WTC11 (cell line): ENCODE results near the gene PPME1. TPM values are rescaled to one million over a fixed set of nuclear protein-coding genes. Genes with fewer than 3 reads are reported as not detected.

Experiments used
- ATAC-seq: fragments of 200-7000 bp; cut with Tn5 transposase; 2 replicates; pipeline ENCODE4 v1.10.0; 2021; ENCODE audit warnings: mild to moderate bottlenecking, moderate library complexity
- CTCF ChIA-PET: fragments of 300-600 bp; sonication (Branson Sonifier 250); formaldehyde crosslinking; loops from one replicate; lab custom pipeline; 2021; ENCODE audit warnings: antibody characterized with exemption; lab: Charles Lee
- POLR2A ChIA-PET: fragments of 350-600 bp; sonication (Branson Sonifier 250); formaldehyde crosslinking; loops from one replicate; lab custom pipeline; 2021; ENCODE audit warnings: antibody characterized with exemption; lab: Charles Lee
- DNase-seq: peaks from one replicate; pipeline ENCODE4 v3.0.0; 2021; ENCODE audit warnings: low spot score
- H3K27ac Mint-ChIP-seq: 2 replicates; pipeline ENCODE4 v1.8.0; 2021; ENCODE audit warnings: mixed read lengths
- H3K27me3 Mint-ChIP-seq: 2 replicates; pipeline ENCODE4 v1.8.0; 2021; ENCODE audit warnings: low read depth, mild to moderate bottlenecking, moderate library complexity, mixed read lengths
- H3K36me3 Mint-ChIP-seq: 2 replicates; pipeline ENCODE4 v1.8.0; 2021; ENCODE audit warnings: mixed read lengths
- H3K4me1 Mint-ChIP-seq: 2 replicates; pipeline ENCODE4 v1.8.0; 2022; ENCODE audit warnings: mixed read lengths
- H3K4me3 Mint-ChIP-seq: 2 replicates; pipeline ENCODE4 v1.8.0; 2021; ENCODE audit warnings: mild to moderate bottlenecking, moderate library complexity, mixed read lengths
- H3K9me3 Mint-ChIP-seq: 2 replicates; pipeline ENCODE4 v1.8.0; 2021; ENCODE audit warnings: mixed read lengths
- AFF4 ChIP-seq: sonication (generic); formaldehyde crosslinking; IDR thresholded peaks from 2 replicates; pipeline ENCODE4 v1.8.1; 2023; ENCODE audit warnings: mild to moderate bottlenecking, missing genetic modification reagents, borderline replicate concordance
- ATF3 ChIP-seq: sonication (generic); formaldehyde crosslinking; conservative IDR thresholded peaks from 2 replicates; pipeline ENCODE4 v1.8.1; 2022; ENCODE audit warnings: mild to moderate bottlenecking, missing genetic modification reagents
- CREM ChIP-seq: sonication (generic); formaldehyde crosslinking; IDR thresholded peaks from 2 replicates; pipeline ENCODE4 v1.8.1; 2022; ENCODE audit warnings: mild to moderate bottlenecking, missing genetic modification reagents, moderate library complexity
- E2F4 ChIP-seq: sonication (generic); formaldehyde crosslinking; IDR thresholded peaks from 2 replicates; pipeline ENCODE4 v1.8.1; 2022; ENCODE audit warnings: low read depth, mild to moderate bottlenecking, moderate library complexity, missing genetic modification reagents, borderline replicate concordance
- ELF4 ChIP-seq: sonication (generic); formaldehyde crosslinking; IDR thresholded peaks from 2 replicates; pipeline ENCODE4 v1.8.1; 2022; ENCODE audit warnings: low read depth, mild to moderate bottlenecking, moderate library complexity, missing genetic modification reagents
- EMX1 ChIP-seq: fragments of 250-450 bp; sonication (Bioruptor Pico); IDR thresholded peaks from 2 replicates; pipeline ENCODE4 v1.8.0; 2021; ENCODE audit warnings: mild to moderate bottlenecking
- ESRRA ChIP-seq: sonication (generic); formaldehyde crosslinking; IDR thresholded peaks from 2 replicates; pipeline ENCODE4 v1.8.1; 2022; ENCODE audit warnings: mild to moderate bottlenecking, missing genetic modification reagents, borderline replicate concordance
- HMGA2 ChIP-seq: fragments of 250-450 bp; sonication (Bioruptor Pico); IDR thresholded peaks from 2 replicates; pipeline ENCODE4 v1.4.0; 2021; ENCODE audit warnings: mild to moderate bottlenecking, moderate library complexity
- IRF1 ChIP-seq: sonication (generic); formaldehyde crosslinking; IDR thresholded peaks from 2 replicates; pipeline ENCODE4 v1.8.0; 2023; ENCODE audit warnings: missing genetic modification reagents
- IRF2 ChIP-seq: sonication (generic); formaldehyde crosslinking; IDR thresholded peaks from 2 replicates; pipeline ENCODE4 v1.8.0; 2022; ENCODE audit warnings: low read depth, missing genetic modification reagents, borderline replicate concordance
- JAZF1 ChIP-seq: fragments of 250-450 bp; sonication (Bioruptor Pico); IDR thresholded peaks from 2 replicates; pipeline ENCODE4 v1.9.0; 2021; ENCODE audit warnings: moderate library complexity, mild to moderate bottlenecking, inconsistent platforms
- KAT7 ChIP-seq: sonication (generic); formaldehyde crosslinking; IDR thresholded peaks from 2 replicates; pipeline ENCODE4 v1.8.1; 2023; ENCODE audit warnings: missing genetic modification reagents, mild to moderate bottlenecking, borderline replicate concordance
- MXD4 ChIP-seq: fragments of 250-450 bp; sonication (Bioruptor Pico); IDR thresholded peaks from 2 replicates; pipeline ENCODE4 v1.8.0; 2021; ENCODE audit warnings: mild to moderate bottlenecking, moderate library complexity, borderline replicate concordance
- NFATC4 ChIP-seq: fragments of 250-450 bp; sonication (Bioruptor Pico); IDR thresholded peaks from 2 replicates; pipeline ENCODE4 v1.9.0; 2021; ENCODE audit warnings: mild to moderate bottlenecking
- PRRX2 ChIP-seq: fragments of 250-450 bp; sonication (Bioruptor Pico); IDR thresholded peaks from 2 replicates; pipeline ENCODE4 v1.8.0; 2021; ENCODE audit warnings: mild to moderate bottlenecking
- RORB ChIP-seq: fragments of 250-450 bp; sonication (Bioruptor Pico); IDR thresholded peaks from 2 replicates; pipeline ENCODE4 v1.9.0; 2021; ENCODE audit warnings: mild to moderate bottlenecking
- SOX15 ChIP-seq: fragments of 250-450 bp; sonication (Bioruptor Pico); IDR thresholded peaks from 2 replicates; pipeline ENCODE4 v1.9.0; 2021; ENCODE audit warnings: mild to moderate bottlenecking
- TEAD4 ChIP-seq: sonication (generic); formaldehyde crosslinking; IDR thresholded peaks from 2 replicates; pipeline ENCODE4 v1.8.0; 2022; ENCODE audit warnings: mild to moderate bottlenecking, missing genetic modification reagents
- USF2 ChIP-seq: sonication (generic); formaldehyde crosslinking; IDR thresholded peaks from 2 replicates; pipeline ENCODE4 v1.8.1; 2023; ENCODE audit warnings: mild to moderate bottlenecking, missing genetic modification reagents, moderate library complexity
- ZBTB21 ChIP-seq: sonication (generic); formaldehyde crosslinking; IDR thresholded peaks from 2 replicates; pipeline ENCODE4 v1.8.1; 2023; ENCODE audit warnings: mild to moderate bottlenecking, missing genetic modification reagents, borderline replicate concordance
- ZMAT4 ChIP-seq: fragments of 250-450 bp; sonication (Bioruptor Pico); IDR thresholded peaks from 2 replicates; pipeline ENCODE4 v1.9.0; 2021; ENCODE audit warnings: mild to moderate bottlenecking
- ZNF219 ChIP-seq: sonication (generic); formaldehyde crosslinking; IDR thresholded peaks from 2 replicates; pipeline ENCODE4 v1.8.0; 2023; ENCODE audit warnings: missing genetic modification reagents, mild to moderate bottlenecking, borderline replicate concordance
- ZNF263 ChIP-seq: sonication (generic); formaldehyde crosslinking; IDR thresholded peaks from 2 replicates; pipeline ENCODE4 v1.8.1; 2022; ENCODE audit warnings: low read depth, mild to moderate bottlenecking, moderate library complexity, missing genetic modification reagents
- ZNF281 ChIP-seq: sonication (generic); formaldehyde crosslinking; IDR thresholded peaks from 2 replicates; pipeline ENCODE4 v1.8.0; 2023; ENCODE audit warnings: mild to moderate bottlenecking, missing genetic modification reagents
- ZNF317 ChIP-seq: sonication (generic); formaldehyde crosslinking; IDR thresholded peaks from 2 replicates; pipeline ENCODE4 v1.8.1; 2023; ENCODE audit warnings: low read depth, mild to moderate bottlenecking, moderate library complexity, missing genetic modification reagents, borderline replicate concordance
- ZNF416 ChIP-seq: fragments of 250-450 bp; sonication (Bioruptor Pico); IDR thresholded peaks from 2 replicates; pipeline ENCODE4 v1.9.0; 2021; ENCODE audit warnings: mild to moderate bottlenecking, inconsistent platforms
- ZNF423 ChIP-seq: fragments of 250-450 bp; sonication (Bioruptor Pico); IDR thresholded peaks from 2 replicates; pipeline ENCODE4 v2.1.2; 2022; ENCODE audit warnings: mild to moderate bottlenecking, moderate library complexity
- total RNA-seq: library from RNA; stranded (reverse); gene quantifications from 3 replicates; pipeline ENCODE4 v1.2.3, GENCODE V29; 2021

PPME1 gene
- total RNA-seq, 1 experiment from 2014 or later: 42.5 TPM

- TF ChIP-seq HMGA2: no peak
- no peak for TF ChIP-seq NFATC4 (CRISPR knock-in tag)
Measured at GRCh38 chr11:74237541-74237940, 66.5 kb downstream of the PPME1 start (continued).

- no peak for ATAC-seq
- Mint-ChIP-seq H3K9me3 (no peaks in the 10 kb centered on the region), H3K27ac (no peak overlapping the region), H3K27me3 (no peaks in the 10 kb centered on the region), H3K4me3 (no peak overlapping the region)
- DNase-seq: no peak
- TF ChIP-seq IRF1 (CRISPR knock-in tag): no peak
- TF ChIP-seq ZMAT4 (CRISPR knock-in tag): no peak
- no peak for TF ChIP-seq ESRRA
- no peak for TF ChIP-seq IRF2
- TF ChIP-seq ZNF219 (CRISPR knock-in tag): no peak
- TF ChIP-seq ELF4 (CRISPR knock-in tag): no peak
- no peak for TF ChIP-seq KAT7 (CRISPR knock-in tag)
- no peak for TF ChIP-seq HMGA2
- no peak for TF ChIP-seq ZNF317 (CRISPR knock-in tag)
- no peak for TF ChIP-seq JAZF1 (CRISPR knock-in tag)
- TF ChIP-seq RORB (CRISPR knock-in tag): no peak
- no peak for TF ChIP-seq AFF4
- no peak for TF ChIP-seq ZNF423 (CRISPR knock-in tag)
- TF ChIP-seq SOX15: no peak
- TF ChIP-seq CREM (CRISPR knock-in tag): no peak
- TF ChIP-seq, all 79 proteins: peak for 0
- H3K36me3 Mint-ChIP-seq: peaks cover 25% of the 10 kb centered on the region
- POLR2A ChIA-PET: no interaction called here
- H3K4me1 Mint-ChIP-seq: no peaks in the 10 kb centered on the region
- CTCF ChIA-PET: no interaction called here
Measured at GRCh38 chr11:74238243-74238642, 67.2 kb downstream of the PPME1 start.

GRCh38 chr11:74248469-74248868 is 77.4 kb downstream of the PPME1 start:
- Mint-ChIP-seq H3K27me3 (peaks cover 48% of the 10 kb centered on the region), H3K36me3 (peaks cover 35% of the 10 kb centered on the region), H3K4me3 (no peak overlapping the region), H3K4me1 (peaks cover 12% of the 10 kb centered on the region), H3K9me3 (no peaks in the 10 kb centered on the region), H3K27ac (no peak overlapping the region)
- ChIA-PET POLR2A (no interaction called here), CTCF (no interaction called here)
- no peak for ATAC-seq
- no peak for DNase-seq
- no peak for TF ChIP-seq ZNF281 (CRISPR knock-in tag)
- no peak for TF ChIP-seq MXD4
- TF ChIP-seq ATF3 (CRISPR knock-in tag): no peak
- no peak for TF ChIP-seq PRRX2 (CRISPR knock-in tag)
- TF ChIP-seq ZNF416 (CRISPR knock-in tag): no peak
- TF ChIP-seq HMGA2: no peak
- no peak for TF ChIP-seq E2F4 (CRISPR knock-in tag)
- TF ChIP-seq ZBTB21 (CRISPR knock-in tag): no peak
- no peak for TF ChIP-seq ZNF263 (CRISPR knock-in tag)
- no peak for TF ChIP-seq TEAD4 (CRISPR knock-in tag)
- no peak for TF ChIP-seq EMX1 (CRISPR knock-in tag)
- no peak for TF ChIP-seq USF2 (CRISPR knock-in tag)
- no peak for TF ChIP-seq NFATC4 (CRISPR knock-in tag)
